HEK293 (cell line): Measurements from ENCODE around the gene TYSND1.
A peak's percentile ranks its signal among the peaks of the same experiment; 100 is the strongest.

Source experiments
- CTCF ChIP-seq: fragments of 450-650 bp; formaldehyde crosslinking; IDR thresholded peaks from 2 replicates; pipeline ENCODE4 v1.5.1; 2016; ENCODE audit warnings: missing biosample characterization, missing genetic modification characterization
- GLIS1 ChIP-seq: fragments of 450-650 bp; formaldehyde crosslinking; IDR thresholded peaks from 2 replicates; pipeline ENCODE4 v1.5.1; 2016; ENCODE audit warnings: missing biosample characterization, missing genetic modification characterization
- KLF9 ChIP-seq: fragments of 450-650 bp; formaldehyde crosslinking; IDR thresholded peaks from 2 replicates; pipeline ENCODE4 v1.5.1; 2016; ENCODE audit warnings: missing biosample characterization, missing genetic modification characterization, low read depth
- PBX3 ChIP-seq: sonication (generic); formaldehyde crosslinking; IDR thresholded peaks from 2 replicates; pipeline ENCODE4 v1.8.1; 2022; ENCODE audit warnings: mild to moderate bottlenecking, moderate library complexity, missing genetic modification reagents
- SP3 ChIP-seq: fragments of 450-650 bp; formaldehyde crosslinking; IDR thresholded peaks from 2 replicates; pipeline ENCODE4 v1.5.1; 2016; ENCODE audit warnings: missing biosample characterization, missing genetic modification characterization
- TRIM28 ChIP-seq: IDR thresholded peaks from 2 replicates; pipeline ENCODE4 v1.6.1; 2011; ENCODE audit warnings: low read length, control low read depth, borderline replicate concordance
- ZBTB20 ChIP-seq: fragments of 450-650 bp; formaldehyde crosslinking; IDR thresholded peaks from 2 replicates; pipeline ENCODE4 v1.5.1; 2016; ENCODE audit warnings: missing biosample characterization, missing genetic modification characterization
- ZFP41 ChIP-seq: fragments of 450-650 bp; formaldehyde crosslinking; IDR thresholded peaks from 2 replicates; pipeline ENCODE4 v1.5.1; 2016; ENCODE audit warnings: missing biosample characterization, missing genetic modification characterization, borderline replicate concordance
- ZIC2 ChIP-seq: fragments of 450-650 bp; formaldehyde crosslinking; IDR thresholded peaks from 2 replicates; pipeline ENCODE4 v1.5.1; 2016; ENCODE audit warnings: missing biosample characterization, missing genetic modification characterization
- ZNF169 ChIP-seq: fragments of 450-650 bp; formaldehyde crosslinking; IDR thresholded peaks from 2 replicates; pipeline ENCODE4 v1.5.1; 2016; ENCODE audit warnings: missing biosample characterization, missing genetic modification characterization
- ZNF354C ChIP-seq: fragments of 450-650 bp; formaldehyde crosslinking; IDR thresholded peaks from 2 replicates; pipeline ENCODE4 v1.5.1; 2016; ENCODE audit warnings: missing biosample characterization, missing genetic modification characterization, low read depth, borderline replicate concordance
- ZNF366 ChIP-seq: fragments of 450-650 bp; formaldehyde crosslinking; conservative IDR thresholded peaks from 2 replicates; pipeline ENCODE4 v1.5.1; 2016; ENCODE audit warnings: missing biosample characterization, missing genetic modification characterization
- ZNF37A ChIP-seq: fragments of 450-650 bp; IDR thresholded peaks from 2 replicates; pipeline ENCODE4 v1.5.1; 2018; ENCODE audit warnings: missing biosample characterization, missing genetic modification characterization
- ZNF394 ChIP-seq: fragments of 450-650 bp; formaldehyde crosslinking; IDR thresholded peaks from 2 replicates; pipeline ENCODE4 v1.5.1; 2016; ENCODE audit warnings: missing biosample characterization, missing genetic modification characterization, mild to moderate bottlenecking, moderate library complexity, borderline replicate concordance
- ZNF433 ChIP-seq: fragments of 450-650 bp; formaldehyde crosslinking; IDR thresholded peaks from 2 replicates; pipeline ENCODE4 v1.5.1; 2016; ENCODE audit warnings: missing biosample characterization, missing genetic modification characterization, low read depth
- ZNF501 ChIP-seq: fragments of 450-650 bp; formaldehyde crosslinking; IDR thresholded peaks from 2 replicates; pipeline ENCODE4 v1.5.1; 2016; ENCODE audit warnings: missing biosample characterization, missing genetic modification characterization
- ZNF514 ChIP-seq: fragments of 450-650 bp; formaldehyde crosslinking; IDR thresholded peaks from 2 replicates; pipeline ENCODE4 v1.5.1; 2016; ENCODE audit warnings: missing biosample characterization, missing genetic modification characterization
- ZNF544 ChIP-seq: fragments of 450-650 bp; formaldehyde crosslinking; IDR thresholded peaks from 2 replicates; pipeline ENCODE4 v1.5.0; 2017; ENCODE audit warnings: missing biosample characterization, missing genetic modification characterization
- ZNF558 ChIP-seq: fragments of 450-650 bp; formaldehyde crosslinking; IDR thresholded peaks from 2 replicates; pipeline ENCODE4 v1.5.1; 2016; ENCODE audit warnings: missing biosample characterization, missing genetic modification characterization
- ZNF585B ChIP-seq: fragments of 450-650 bp; formaldehyde crosslinking; IDR thresholded peaks from 2 replicates; pipeline ENCODE4 v1.5.1; 2016; ENCODE audit warnings: missing biosample characterization, missing genetic modification characterization
- ZNF600 ChIP-seq: fragments of 450-650 bp; formaldehyde crosslinking; IDR thresholded peaks from 2 replicates; pipeline ENCODE4 v1.5.1; 2016; ENCODE audit warnings: missing biosample characterization, missing genetic modification characterization
- ZNF660 ChIP-seq: fragments of 450-650 bp; IDR thresholded peaks from 2 replicates; pipeline ENCODE4 v1.5.1; 2018; ENCODE audit warnings: missing biosample characterization, mild to moderate bottlenecking, missing genetic modification characterization
- ZNF670 ChIP-seq: fragments of 450-650 bp; formaldehyde crosslinking; IDR thresholded peaks from 2 replicates; pipeline ENCODE4 v1.5.1; 2016; ENCODE audit warnings: missing biosample characterization, missing genetic modification characterization, low read depth
- ZNF76 ChIP-seq: fragments of 450-650 bp; formaldehyde crosslinking; IDR thresholded peaks from 2 replicates; pipeline ENCODE4; 2016; ENCODE audit warnings: low read depth, missing biosample characterization, missing genetic modification characterization, borderline replicate concordance
- ZNF776 ChIP-seq: fragments of 450-650 bp; formaldehyde crosslinking; IDR thresholded peaks from 2 replicates; pipeline ENCODE4 v1.5.0; 2017; ENCODE audit warnings: missing biosample characterization, missing genetic modification characterization, borderline replicate concordance
- ZNF792 ChIP-seq: fragments of 450-650 bp; formaldehyde crosslinking; IDR thresholded peaks from 2 replicates; pipeline ENCODE4 v1.5.1; 2016; ENCODE audit warnings: missing biosample characterization, missing genetic modification characterization
- ZXDB ChIP-seq: fragments of 450-650 bp; formaldehyde crosslinking; IDR thresholded peaks from 2 replicates; pipeline ENCODE4 v1.5.1; 2016; ENCODE audit warnings: missing biosample characterization, missing genetic modification characterization

TYSND1 gene

DNA sequence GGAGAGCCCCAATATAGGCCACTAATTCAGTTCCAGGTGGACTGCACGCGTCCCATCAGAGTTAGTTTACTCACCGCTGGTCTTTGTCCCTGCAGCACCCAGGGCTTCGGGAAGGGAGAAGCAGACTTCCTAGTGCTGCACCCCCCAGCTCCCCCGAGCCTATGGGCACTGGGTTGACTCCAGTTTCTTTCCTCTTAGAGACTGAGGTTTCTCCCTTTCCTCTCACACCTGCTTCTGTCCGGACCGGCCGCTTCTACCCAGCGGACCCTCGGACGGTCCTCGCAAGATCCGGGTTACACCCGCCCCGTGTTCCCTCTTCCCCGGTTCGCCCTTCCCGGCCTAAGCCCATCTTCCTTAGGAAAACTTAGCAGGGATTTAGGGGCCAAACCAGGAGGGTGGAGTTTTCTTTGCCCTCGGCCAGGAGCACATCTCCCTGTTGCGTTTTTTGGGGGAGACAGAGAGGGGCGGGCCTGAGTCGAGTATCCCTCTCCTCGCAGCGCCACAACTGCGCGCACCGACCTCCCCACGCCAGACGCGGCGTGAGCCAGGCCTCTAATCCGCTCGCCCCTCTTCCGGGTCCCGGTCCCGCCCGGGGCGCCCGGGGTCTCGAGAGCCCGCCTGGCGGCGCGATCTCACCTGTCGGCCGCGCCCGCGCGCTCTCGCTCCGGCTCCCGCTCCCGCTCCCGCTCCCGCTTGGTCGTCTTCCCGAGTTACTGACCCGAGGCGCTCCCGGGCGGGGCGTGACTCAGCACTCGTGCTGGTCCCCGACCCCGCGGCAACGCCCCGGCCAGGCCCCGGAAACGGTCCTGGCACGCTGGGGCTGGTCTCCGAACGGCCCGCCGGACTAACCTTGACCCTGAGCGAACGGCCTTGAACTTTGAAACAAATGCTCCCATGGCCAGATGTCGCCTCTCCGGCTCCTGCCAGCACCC, 14.1 kb downstream of the TYSND1 start, which contains the start of gene AIFM2 (continued):
- no peak; the same call in 1 of the 2 replicates for TF ChIP-seq ZNF394
- no peak for TF ChIP-seq ZNF792 (tag by site-specific recombination)
- peak; percentile 61; the same call in 1 of the 2 replicates for TF ChIP-seq ZNF600 (tag by site-specific recombination)
- no peak for TF ChIP-seq ZNF76 (tag by site-specific recombination)
- TF ChIP-seq ZBTB20 (tag by site-specific recombination), result peak; percentile 95
- TF ChIP-seq ZNF558 (tag by site-specific recombination), result no peak
- TF ChIP-seq TRIM28, result no peak
- TF ChIP-seq GLIS1, result peak; percentile 45; the same call in 1 of the 2 replicates
- TF ChIP-seq ZXDB (tag by site-specific recombination), result peak; percentile 57
- no peak for TF ChIP-seq ZNF169 (tag by site-specific recombination)
- no peak for TF ChIP-seq ZNF433 (tag by site-specific recombination)
- TF ChIP-seq ZNF776 (tag by site-specific recombination), result no peak
- TF ChIP-seq ZNF354C, result no peak
- TF ChIP-seq PBX3 (CRISPR knock-in tag), result no peak
- TF ChIP-seq ZNF670 (tag by site-specific recombination), result no peak
- TF ChIP-seq ZNF585B (tag by site-specific recombination), result no peak
- TF ChIP-seq ZNF366 (tag by site-specific recombination), result no peak
- peak; percentile 75 for TF ChIP-seq KLF9 (tag by site-specific recombination)
- TF ChIP-seq ZNF501 (tag by site-specific recombination), result no peak
- no peak for TF ChIP-seq ZNF544
- peak; percentile 65; the same call in 1 of the 2 replicates for TF ChIP-seq SP3 (tag by site-specific recombination)
- TF ChIP-seq ZNF660 (tag by site-specific recombination), result 0 out of 2 replicates have a peak, but pooled peaks have one; percentile 71
- peak; percentile 46; the same call in 1 of the 2 replicates for TF ChIP-seq CTCF (tag by site-specific recombination)
- TF ChIP-seq ZNF37A (tag by site-specific recombination), result no peak
- no peak for TF ChIP-seq ZFP41 (tag by site-specific recombination)
- no peak for TF ChIP-seq ZIC2 (tag by site-specific recombination)
- TF ChIP-seq ZNF514, result no peak
